Mesangial cell (primary cell): Measurements from ENCODE around the gene PLEKHJ1. TPM values are rescaled to one million over a fixed set of nuclear protein-coding genes. Genes with fewer than 3 reads are reported as not detected.

Experiments used
- total RNA-seq: library from RNA; depleted of rRNA; stranded (reverse); fragments of >200 nt; gene quantifications from 2 replicates; pipeline ENCODE4 v1.2.3, GENCODE V29; 2015

PLEKHJ1 gene
- total RNA-seq = 94.7 and 152 TPM in 2 replicates

DNA sequence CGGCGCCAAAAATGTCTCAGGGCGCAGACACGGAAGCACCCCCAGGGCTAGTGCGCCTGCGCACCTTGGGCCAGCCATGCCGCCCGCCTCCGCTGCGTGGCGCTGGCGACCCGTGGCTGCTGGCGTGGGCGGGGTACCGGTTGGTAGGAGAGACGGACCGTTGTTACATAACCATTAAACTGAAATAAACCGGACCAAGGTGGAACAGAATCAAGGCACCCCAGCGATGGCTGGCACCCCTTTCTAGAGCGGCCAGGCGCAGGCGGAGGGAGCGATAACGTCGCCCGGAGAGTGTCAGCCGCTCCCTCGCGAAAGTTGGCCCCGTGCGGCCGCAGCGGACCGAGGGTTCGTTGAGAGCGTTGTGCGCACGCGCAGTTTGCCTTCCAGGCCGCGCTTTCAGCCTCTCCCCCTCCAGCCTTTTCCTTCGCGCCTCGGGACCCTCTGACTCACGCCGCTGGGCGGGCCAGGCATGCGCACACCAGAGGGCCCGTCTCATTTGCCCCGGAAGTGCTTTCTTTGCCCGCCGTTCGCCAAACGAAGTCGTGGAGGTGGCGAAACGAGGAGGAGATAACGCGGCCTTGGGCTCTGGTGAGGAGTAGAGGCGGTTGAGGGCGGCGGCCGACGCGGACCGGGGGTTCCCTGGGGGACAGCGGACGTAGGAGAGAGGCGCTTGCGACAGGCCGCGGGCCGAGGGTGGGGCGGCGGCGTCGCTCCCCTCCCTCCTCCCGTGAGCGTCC lies at the start of gene PLEKHJ1, which contains the start of gene SF3A2:
Gene PLEKHJ1 (minus strand): TSS at position 16 of the 737 bp plus-strand sequence. CDS start 81 bp downstream, outside the sequence.
Gene SF3A2 (plus strand): TSS at position 511 of the 737 bp plus-strand sequence. CDS start 6,595 bp downstream, outside the sequence.

DNA sequence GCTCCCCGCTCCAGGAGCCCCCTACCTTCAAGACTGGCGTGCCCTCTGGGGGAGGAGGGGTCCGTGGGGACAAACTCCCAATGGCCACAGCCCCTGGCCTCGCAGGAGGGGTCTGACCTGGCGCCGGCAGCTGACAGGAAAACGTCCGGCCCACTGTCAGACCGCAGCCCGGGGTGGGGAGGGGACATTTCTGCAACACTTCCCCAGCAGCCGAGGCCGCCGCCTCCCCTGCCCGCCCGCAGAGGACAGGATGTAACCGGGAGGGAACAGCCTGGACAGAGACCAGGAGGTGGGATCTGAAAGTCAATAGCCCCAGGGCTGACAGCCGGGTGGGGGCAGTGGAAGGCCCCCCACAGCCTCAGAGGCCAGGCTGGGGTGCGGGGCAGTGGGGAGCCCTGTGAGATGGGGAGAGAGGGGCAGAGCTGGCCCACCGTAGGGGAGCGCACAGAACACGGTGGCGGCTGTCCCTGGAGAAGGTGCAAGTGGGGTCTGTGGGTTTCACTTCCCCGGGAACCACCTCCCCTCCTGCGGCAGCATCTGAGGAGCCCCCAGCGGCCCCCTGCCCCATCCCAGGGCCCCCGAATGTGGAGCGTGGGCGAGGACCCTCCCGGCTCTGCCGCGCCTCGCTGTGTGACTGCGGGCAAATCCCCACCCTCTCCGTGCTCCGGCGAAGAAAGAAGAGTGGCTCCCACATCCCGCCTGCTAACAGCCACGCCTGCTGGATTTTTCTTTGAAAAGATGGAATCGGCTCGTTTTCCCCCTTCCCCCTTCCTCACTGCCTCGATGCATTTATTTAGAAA lies 46.1 kb upstream of the PLEKHJ1 start, which contains the start of gene PEAK3:
Gene PEAK3 (minus strand): TSS at position 114 of the 800 bp plus-strand sequence. CDS start 1,244 bp downstream, outside the sequence.

GRCh38 chr19:2255982-2256685 lies 20.0 kb upstream of the PLEKHJ1 start, which contains the start of gene JSRP1:
JSRP1 (minus strand) TSS chr19:2256417; CDS start chr19:2255314, 1,103 bp downstream.

GRCh38 chr19:2249010-2249866 lies 13.1 kb upstream of the PLEKHJ1 start, which contains the start of gene AMH:
AMH (plus strand) TSS chr19:2249323; CDS start chr19:2249333, 10 bp downstream.

Other genes with a start within 250 kb of the PLEKHJ1 start
- 75.8 and 189 TPM in 2 replicates for gene BTBD2, start 220.6 kb downstream of the PLEKHJ1 start, total RNA-seq
- 93.0 and 188 TPM in 2 replicates for gene MKNK2, start 185.1 kb downstream of the PLEKHJ1 start, total RNA-seq
- gene MOB3A, start 140.0 kb downstream of the PLEKHJ1 start, total RNA-seq = 48.3 and 50.0 TPM in 2 replicates
- gene IZUMO4, start 139.4 kb downstream of the PLEKHJ1 start, total RNA-seq = 2.1 and 4.1 TPM in 2 replicates
- gene AP3D1, start 84.8 kb downstream of the PLEKHJ1 start, total RNA-seq = 120 and 148 TPM in 2 replicates
- gene DOT1L, start 72.4 kb downstream of the PLEKHJ1 start, total RNA-seq = 19.1 and 23.3 TPM in 2 replicates
- 83.1 and 84.6 TPM in 2 replicates for gene SF3A2, start 495 bp upstream of the PLEKHJ1 start, total RNA-seq
- gene AMH, start 13.0 kb upstream of the PLEKHJ1 start, total RNA-seq = 0.16 and 1.8 TPM in 2 replicates
- 0.13 and 0.16 TPM in 2 replicates for gene JSRP1, start 20.1 kb upstream of the PLEKHJ1 start, total RNA-seq
- not detected in 2 replicates for gene PEAK3, start 45.8 kb upstream of the PLEKHJ1 start, total RNA-seq
- not detected in 2 replicates for gene LINGO3, start 71.8 kb upstream of the PLEKHJ1 start, total RNA-seq
- gene LSM7, start 92.3 kb upstream of the PLEKHJ1 start, total RNA-seq = 189 and 329 TPM in 2 replicates
- gene SPPL2B, start 92.4 kb upstream of the PLEKHJ1 start, total RNA-seq = 30.1 and 64.8 TPM in 2 replicates
- gene TMPRSS9, start 123.9 kb upstream of the PLEKHJ1 start, total RNA-seq = not detected in 2 replicates
- gene TIMM13, start 191.3 kb upstream of the PLEKHJ1 start, total RNA-seq = 75.7 and 95.5 TPM in 2 replicates
- gene LMNB2, start 220.6 kb upstream of the PLEKHJ1 start, total RNA-seq = 51.6 and 184 TPM in 2 replicates
- gene GADD45B, start 239.8 kb upstream of the PLEKHJ1 start, total RNA-seq = 61.1 and 83.2 TPM in 2 replicates